Activated T-cell treated with anti-CD3 and anti-CD28 coated beads, Interleukin-2, amount 50 U/mL, for 72 hours (primary cell): ENCODE data around the gene PTPN11. TPM values are rescaled to one million over a fixed set of nuclear protein-coding genes. Genes with fewer than 3 reads are reported as not detected.
"Not testable (repeated sequence)": the region's sequence is repeated elsewhere in the genome, so short reads cannot be mapped to it uniquely, and the experiment has no call there.

Source experiments
- ATAC-seq, 2 donors: fragments of 150-1000 bp; cut with Tn5 transposase; replicated peaks in 1 of 2; 2 replicates each; pipeline ENCODE4 v1.10.0; 2021; ENCODE audit warnings: moderate library complexity in 2 of 2, mild to moderate bottlenecking in 1 of 2
- DNase-seq, 2 donors: peaks; one replicate each; pipeline ENCODE4 v3.0.0; 2021 to 2022; ENCODE audit warnings: mixed read lengths in 1 of 2
- H3K27ac Mint-ChIP-seq: one replicate; pipeline ENCODE4 v1.8.0; 2022; ENCODE audit warnings: mild to moderate bottlenecking, moderate library complexity, mixed read lengths
- H3K27me3 Mint-ChIP-seq: one replicate; pipeline ENCODE4 v1.8.0; 2022; ENCODE audit warnings: low read depth, mixed read lengths
- H3K36me3 Mint-ChIP-seq, 2 donors: one replicate each; pipeline ENCODE4 v1.8.0; 2022; ENCODE audit warnings: mixed read lengths in 2 of 2, mild to moderate bottlenecking in 1 of 2; ENCODE audit not compliant: insufficient read depth in 2 of 2
- H3K4me1 Mint-ChIP-seq: one replicate; pipeline ENCODE4 v1.8.0; 2022; ENCODE audit warnings: low read depth, mixed read lengths
- H3K4me3 Mint-ChIP-seq, 2 donors: one replicate each; pipeline ENCODE4 v1.8.0; 2022; ENCODE audit warnings: mild to moderate bottlenecking in 2 of 2, mixed read lengths in 2 of 2, moderate library complexity in 2 of 2
- H3K9me3 Mint-ChIP-seq, 2 donors: one replicate each; pipeline ENCODE4 v1.8.0; 2022; ENCODE audit warnings: mixed read lengths in 2 of 2
- total RNA-seq, 2 donors: library from RNA; stranded (reverse); gene quantifications; one replicate each; pipeline ENCODE4 v1.2.3, GENCODE V29; 2022

The PTPN11 gene
- total RNA-seq, 2 donors from 2014 or later = 92.4 to 93.7 TPM

DNA sequence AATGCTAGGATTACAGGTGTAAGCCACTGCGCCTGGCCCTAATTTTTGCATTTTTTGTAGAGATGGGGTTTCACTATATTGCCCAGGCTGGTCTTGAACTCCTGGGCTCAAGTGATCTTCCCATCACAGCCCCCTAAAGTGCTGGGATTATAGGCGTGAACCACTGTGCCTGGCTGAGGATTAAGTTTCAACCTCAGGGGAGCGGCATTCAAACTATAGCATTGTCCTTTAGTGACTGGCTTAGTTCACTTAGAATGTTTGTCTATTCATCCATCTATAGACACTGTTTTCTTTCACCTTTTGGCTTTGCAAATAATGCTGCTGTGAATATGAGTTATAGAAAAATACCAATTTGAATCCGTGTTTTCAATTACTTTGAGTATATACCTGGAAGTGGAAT lies 25.2 kb downstream of the PTPN11 start:
- no peak overlapping the region for H3K27ac Mint-ChIP-seq
- DNase-seq = no peak
- ATAC-seq = no peak
- H3K4me1 Mint-ChIP-seq = peaks cover 6% of the 10 kb centered on the region
- no peak overlapping the region for H3K4me3 Mint-ChIP-seq
- no peaks in the 10 kb centered on the region for H3K27me3 Mint-ChIP-seq
- H3K9me3 Mint-ChIP-seq = no peaks in the 10 kb centered on the region
- peaks cover 0 to 14% of the 10 kb centered on the region in 2 donors for H3K36me3 Mint-ChIP-seq

DNA sequence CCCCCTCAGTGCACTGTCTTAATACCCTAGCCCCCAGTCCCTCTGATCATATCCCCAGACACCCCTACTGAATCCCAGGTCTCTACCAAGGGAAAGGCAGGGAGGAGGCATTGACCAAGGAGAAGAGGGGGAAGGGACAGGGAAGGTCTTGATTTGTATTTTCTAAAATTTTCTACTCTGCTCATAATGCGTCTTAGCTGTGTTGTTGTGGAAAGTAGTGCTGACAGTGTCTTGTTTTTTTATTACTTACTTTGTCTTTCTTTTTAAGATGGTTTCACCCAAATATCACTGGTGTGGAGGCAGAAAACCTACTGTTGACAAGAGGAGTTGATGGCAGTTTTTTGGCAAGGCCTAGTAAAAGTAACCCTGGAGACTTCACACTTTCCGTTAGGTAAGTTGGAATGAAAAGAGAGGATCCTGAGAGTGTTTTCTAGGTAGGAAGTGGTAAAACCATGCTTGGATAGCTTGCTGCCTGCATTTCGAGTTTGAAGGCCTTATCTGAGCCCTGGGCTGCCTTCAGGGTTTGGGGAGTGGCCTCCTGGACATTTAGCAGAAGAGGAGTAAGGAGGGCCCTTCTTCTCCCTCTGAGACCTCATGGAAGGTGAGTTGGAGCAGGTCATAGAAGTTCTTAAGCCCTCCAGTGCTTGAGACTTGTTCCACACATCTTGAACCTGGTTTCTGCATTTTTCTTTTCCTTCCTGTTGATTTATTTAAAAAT lies 27.4 kb downstream of the PTPN11 start:
- ATAC-seq (no peak), DNase-seq (no peak)
- Mint-ChIP-seq H3K4me1 (peaks cover 6% of the 10 kb centered on the region), H3K27me3 (no peaks in the 10 kb centered on the region), H3K4me3 (no peak overlapping the region), H3K9me3 (no peaks in the 10 kb centered on the region), H3K36me3 (peaks cover 1 to 20% of the 10 kb centered on the region in 2 donors), H3K27ac (peak overlapping the region; percentile 40)

DNA sequence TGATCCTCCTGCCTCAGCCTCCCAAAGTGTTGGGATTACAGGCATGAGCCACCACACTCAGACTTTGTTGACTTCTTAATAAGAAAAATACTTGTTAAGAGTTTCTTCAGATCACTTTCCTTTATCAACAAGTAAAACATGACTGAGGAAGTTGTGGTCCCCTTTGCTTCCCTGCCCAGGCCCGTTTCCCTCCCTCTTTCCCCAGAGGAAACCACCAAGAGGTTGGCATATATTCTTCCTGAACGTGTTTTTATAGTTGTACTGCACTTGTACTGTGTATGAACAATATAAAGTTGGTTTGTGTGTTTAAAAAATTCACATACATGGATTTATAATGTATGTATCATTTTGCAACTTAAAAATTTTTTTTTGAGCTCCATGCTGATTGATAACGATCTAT lies 28.4 kb downstream of the PTPN11 start:
- ATAC-seq (no peak), DNase-seq (no peak)
- no peaks in the 10 kb centered on the region for H3K27me3 Mint-ChIP-seq
- peak overlapping the region; percentile 82 for H3K27ac Mint-ChIP-seq
- no peaks in the 10 kb centered on the region for H3K9me3 Mint-ChIP-seq
- H3K4me3 Mint-ChIP-seq = no peak overlapping the region
- H3K4me1 Mint-ChIP-seq = peaks cover 6% of the 10 kb centered on the region
- H3K36me3 Mint-ChIP-seq = peaks cover 1 to 22% of the 10 kb centered on the region in 2 donors

DNA sequence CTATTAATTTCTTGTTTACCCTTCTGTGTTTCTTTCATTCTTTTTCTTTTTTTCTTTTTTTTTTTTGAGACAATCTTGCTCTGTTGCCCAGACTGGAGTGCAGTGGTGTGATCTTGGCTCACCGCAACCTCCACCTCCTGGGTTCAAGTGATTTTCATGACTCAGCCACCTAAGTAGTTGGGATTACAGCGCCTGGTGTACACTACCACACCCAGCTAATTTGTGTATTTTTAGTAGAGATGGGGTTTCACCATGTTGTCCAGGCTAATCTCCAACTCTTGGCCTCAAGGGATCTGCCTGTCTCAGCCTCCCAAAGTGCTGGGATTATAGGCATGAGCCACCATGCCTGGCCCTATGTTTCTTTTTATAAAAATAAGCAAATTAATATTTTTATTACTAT lies 29.4 kb downstream of the PTPN11 start:
- not testable (repeated sequence) for H3K4me1 Mint-ChIP-seq, ATAC-seq, H3K27me3 Mint-ChIP-seq, H3K27ac Mint-ChIP-seq, DNase-seq, H3K4me3 Mint-ChIP-seq, H3K9me3 Mint-ChIP-seq
- peaks cover 1 to 25% of the 10 kb centered on the region in 2 donors for H3K36me3 Mint-ChIP-seq

DNA sequence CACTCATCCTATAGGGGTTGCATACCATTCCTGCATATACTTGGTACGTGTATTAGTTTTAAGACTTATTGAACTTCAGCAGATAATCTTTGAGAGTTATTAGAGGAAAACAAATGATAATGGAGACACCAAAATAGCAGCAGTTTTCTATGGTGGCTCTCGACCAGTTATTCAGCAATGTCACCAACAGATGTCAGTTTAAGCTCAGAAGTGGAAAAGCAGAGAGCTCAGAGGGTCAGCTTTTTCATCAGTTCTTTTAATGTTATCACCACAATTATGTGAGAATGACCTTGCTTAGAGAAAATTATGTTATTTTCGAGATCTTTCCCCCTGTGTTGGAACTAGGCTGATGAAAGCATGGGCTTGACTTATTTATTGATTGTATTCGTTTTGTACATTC lies 32.0 kb downstream of the PTPN11 start:
- H3K9me3 Mint-ChIP-seq = no peaks in the 10 kb centered on the region

DNA sequence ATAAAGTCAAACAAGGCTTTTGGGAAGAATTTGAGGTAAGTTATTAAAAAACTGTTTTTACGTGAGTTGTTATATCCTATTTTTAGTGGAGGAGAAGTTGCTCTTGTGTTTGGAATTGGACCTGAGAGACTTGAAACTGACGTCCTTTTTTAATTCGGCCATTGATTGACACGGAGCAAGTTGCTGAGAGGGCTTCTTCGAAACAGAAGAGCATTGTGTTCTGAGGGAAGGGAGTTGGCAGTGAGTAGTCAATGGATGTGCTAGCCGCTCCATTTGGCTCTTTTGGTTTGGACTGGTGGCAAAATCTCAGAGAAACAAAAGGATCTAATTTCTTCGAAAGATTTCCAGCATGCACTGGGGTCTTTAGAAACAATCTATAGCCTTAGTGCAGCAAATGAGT lies 37.3 kb downstream of the PTPN11 start:
- no peak for DNase-seq
- no peaks in the 10 kb centered on the region for H3K4me1 Mint-ChIP-seq
- no peaks in the 10 kb centered on the region for H3K27me3 Mint-ChIP-seq
- no peak overlapping the region for H3K27ac Mint-ChIP-seq
- H3K36me3 Mint-ChIP-seq = peaks cover 14 to 33% of the 10 kb centered on the region in 2 donors
- H3K4me3 Mint-ChIP-seq = no peak overlapping the region
- no peaks in the 10 kb centered on the region for H3K9me3 Mint-ChIP-seq
- no peak for ATAC-seq

More for the DNA sequence above, 32.0 kb downstream of the PTPN11 start:
- Mint-ChIP-seq H3K4me3 (no peak overlapping the region), H3K27ac (no peak overlapping the region), H3K36me3 (peaks cover 5 to 35% of the 10 kb centered on the region in 2 donors), H3K27me3 (no peaks in the 10 kb centered on the region), H3K4me1 (peaks cover 6% of the 10 kb centered on the region)
- ATAC-seq (no peak), DNase-seq (no peak)

DNA sequence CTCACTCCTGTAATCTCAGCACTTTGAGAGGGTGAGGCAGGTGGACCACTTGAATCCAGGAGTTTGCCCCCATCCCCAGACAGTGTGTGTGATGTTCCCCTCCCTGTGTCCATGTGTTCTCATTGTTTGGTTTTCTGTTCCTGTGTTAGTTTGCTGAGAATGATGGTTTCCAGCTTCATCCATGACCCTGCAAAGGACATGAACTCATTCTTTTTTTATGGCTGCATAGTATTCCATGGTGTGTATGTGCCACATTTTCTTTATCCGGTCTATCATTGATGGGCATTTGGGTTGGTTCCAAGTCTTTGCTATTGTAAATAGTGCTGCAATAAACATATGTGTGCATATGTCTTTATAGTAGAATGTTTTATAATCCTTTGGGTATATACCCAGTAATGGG lies 38.4 kb downstream of the PTPN11 start:
- ATAC-seq, H3K27me3 Mint-ChIP-seq, H3K9me3 Mint-ChIP-seq, DNase-seq, H3K4me3 Mint-ChIP-seq, H3K4me1 Mint-ChIP-seq, H3K27ac Mint-ChIP-seq: not testable (repeated sequence)
- peaks cover 14 to 30% of the 10 kb centered on the region in 2 donors for H3K36me3 Mint-ChIP-seq

DNA sequence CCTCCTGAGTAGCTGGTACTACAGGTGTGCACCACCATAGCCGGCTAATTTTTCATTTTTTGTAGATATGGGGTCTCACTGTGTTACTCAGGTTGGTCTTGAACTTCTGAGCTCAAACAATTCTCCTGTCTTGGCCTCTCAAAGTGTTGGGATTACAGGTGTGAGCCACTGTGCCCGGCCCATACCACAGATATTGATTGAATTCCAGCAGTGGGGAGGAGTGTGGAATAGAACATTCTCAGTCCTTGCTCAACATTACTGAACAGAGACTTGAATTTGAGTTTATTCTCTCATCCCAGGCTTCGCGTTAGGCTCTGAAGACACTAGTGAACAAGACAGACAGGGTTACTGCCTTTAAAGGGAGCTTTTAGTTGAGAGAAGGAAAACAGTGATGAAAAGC lies 39.6 kb downstream of the PTPN11 start:
- Mint-ChIP-seq H3K4me3 (no peak overlapping the region), H3K36me3 (peaks cover 14 to 27% of the 10 kb centered on the region in 2 donors), H3K9me3 (no peaks in the 10 kb centered on the region), H3K27me3 (no peaks in the 10 kb centered on the region), H3K4me1 (no peaks in the 10 kb centered on the region), H3K27ac (no peak overlapping the region)
- no peak for ATAC-seq
- DNase-seq = no peak

DNA sequence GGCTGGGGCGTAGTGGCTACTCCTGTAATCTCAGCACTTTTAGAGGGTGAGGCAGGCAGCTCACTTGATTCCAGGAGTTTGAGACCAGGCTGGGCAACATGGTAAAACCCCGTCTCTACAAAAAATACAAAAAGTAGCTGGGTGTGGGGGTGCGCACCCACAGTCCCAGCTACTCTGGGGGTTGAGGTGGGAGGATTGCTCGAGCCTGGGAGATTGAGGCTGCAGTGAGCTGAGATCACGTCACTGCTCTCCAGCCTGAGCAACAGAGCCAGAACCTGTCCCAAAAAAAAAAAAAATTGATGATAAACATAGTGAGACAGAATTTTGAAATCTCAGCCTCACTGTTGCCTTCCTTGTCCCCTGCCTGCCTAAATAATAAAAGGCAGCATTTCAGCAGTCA lies 40.0 kb downstream of the PTPN11 start:
- Mint-ChIP-seq H3K4me3 (no peak overlapping the region), H3K27me3 (no peaks in the 10 kb centered on the region), H3K9me3 (no peaks in the 10 kb centered on the region), H3K36me3 (peaks cover 14 to 24% of the 10 kb centered on the region in 2 donors), H3K4me1 (no peaks in the 10 kb centered on the region), H3K27ac (no peak overlapping the region)
- ATAC-seq (no peak), DNase-seq (no peak)

DNA sequence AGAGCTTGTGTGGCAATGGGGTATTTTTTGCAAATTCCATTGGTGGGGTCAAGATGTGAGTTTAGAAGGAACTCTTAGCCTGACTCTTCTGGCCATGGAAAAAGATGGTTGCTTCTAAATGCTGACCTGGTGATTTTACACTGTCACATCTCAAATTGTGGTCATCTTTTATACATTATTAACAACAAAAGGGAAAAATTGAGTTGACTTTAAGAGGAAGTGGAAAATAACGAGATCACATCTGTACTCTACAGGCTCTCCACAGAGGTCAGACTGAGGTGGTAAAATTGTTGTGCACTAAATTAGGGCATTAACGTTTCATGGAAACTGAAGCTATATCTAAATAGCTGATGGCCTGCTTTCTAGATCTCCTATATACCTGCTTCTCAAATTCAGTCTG lies 44.7 kb downstream of the PTPN11 start:
- ATAC-seq = no peak
- Mint-ChIP-seq H3K4me1 (no peaks in the 10 kb centered on the region), H3K27ac (no peak overlapping the region), H3K27me3 (no peaks in the 10 kb centered on the region), H3K4me3 (no peak overlapping the region), H3K9me3 (no peaks in the 10 kb centered on the region), H3K36me3 (peaks cover 4 to 5% of the 10 kb centered on the region in 2 donors)
- DNase-seq = no peak

DNA sequence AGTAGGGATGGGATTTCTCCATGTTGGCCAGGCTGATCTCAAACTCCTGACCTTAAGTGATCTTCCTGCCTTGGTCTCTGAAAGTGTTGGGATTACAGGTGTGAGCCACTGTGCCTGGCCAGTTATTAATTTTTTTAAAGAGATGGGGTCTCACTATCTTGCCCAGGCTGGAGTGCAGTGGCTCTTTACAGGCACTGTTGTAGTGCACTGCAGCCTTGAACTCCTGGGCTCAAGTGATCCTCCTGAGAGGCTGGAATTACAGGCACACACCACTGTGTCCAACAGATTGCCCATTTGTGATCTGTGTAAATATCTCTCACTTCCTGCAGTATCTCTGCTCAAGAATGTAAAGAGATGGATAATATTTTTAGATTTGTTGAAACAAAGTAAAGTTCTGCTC lies 45.9 kb downstream of the PTPN11 start:
- peaks cover 4% of the 10 kb centered on the region in 2 donors for H3K36me3 Mint-ChIP-seq

DNA sequence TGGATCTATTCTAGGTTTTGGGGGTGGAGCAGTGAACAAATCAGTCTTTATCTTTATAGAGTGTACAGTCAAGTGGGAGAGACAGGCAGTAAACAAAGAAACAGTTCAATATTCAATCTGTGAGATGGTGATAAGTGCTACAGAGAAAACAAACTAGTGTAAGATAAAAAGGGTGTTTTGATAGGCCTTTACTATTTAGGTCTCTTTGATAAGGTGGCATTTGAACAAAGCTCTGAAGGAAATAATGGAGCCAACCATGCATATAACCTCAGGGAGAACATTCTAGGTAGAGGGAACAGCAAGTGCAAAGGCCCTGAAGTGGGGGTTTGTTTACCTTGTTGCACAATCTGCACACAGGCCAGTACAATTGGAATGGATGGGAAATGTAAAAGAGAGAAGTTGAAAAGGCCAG lies 47.3 kb downstream of the PTPN11 start:
- no peak overlapping the region for H3K27ac Mint-ChIP-seq

More for the DNA sequence above, 45.9 kb downstream of the PTPN11 start:
- no peaks in the 10 kb centered on the region for H3K9me3 Mint-ChIP-seq
- H3K27me3 Mint-ChIP-seq = no peaks in the 10 kb centered on the region
- no peak for DNase-seq
- H3K27ac Mint-ChIP-seq = no peak overlapping the region
- no peaks in the 10 kb centered on the region for H3K4me1 Mint-ChIP-seq
- ATAC-seq = no peak
- H3K4me3 Mint-ChIP-seq = no peak overlapping the region

DNA sequence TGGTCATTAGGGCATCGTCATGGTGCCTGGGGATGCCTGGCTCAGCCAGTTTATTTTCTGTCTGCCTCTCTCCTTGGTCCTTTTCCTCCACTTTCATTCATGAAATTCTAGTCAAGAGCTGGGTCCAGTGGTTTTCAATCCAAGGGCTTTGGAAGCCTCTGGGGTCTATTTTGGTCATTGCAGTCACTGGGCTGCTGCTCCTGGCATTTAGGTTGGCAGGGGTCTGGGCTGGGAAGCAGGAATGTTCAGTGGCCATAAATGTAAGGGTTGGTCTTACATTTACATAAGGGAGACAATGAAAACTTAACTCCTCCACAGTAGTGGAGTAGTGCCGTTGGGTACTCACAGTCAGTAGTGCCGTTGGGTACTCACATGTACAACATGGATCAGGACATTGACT lies 48.1 kb downstream of the PTPN11 start:
- H3K9me3 Mint-ChIP-seq = no peaks in the 10 kb centered on the region

More for the DNA sequence above, 47.3 kb downstream of the PTPN11 start:
- Mint-ChIP-seq H3K4me1 (no peaks in the 10 kb centered on the region), H3K9me3 (no peaks in the 10 kb centered on the region), H3K36me3 (peaks cover 2 to 4% of the 10 kb centered on the region in 2 donors), H3K4me3 (no peak overlapping the region), H3K27me3 (no peaks in the 10 kb centered on the region)
- ATAC-seq (no peak), DNase-seq (no peak)

DNA sequence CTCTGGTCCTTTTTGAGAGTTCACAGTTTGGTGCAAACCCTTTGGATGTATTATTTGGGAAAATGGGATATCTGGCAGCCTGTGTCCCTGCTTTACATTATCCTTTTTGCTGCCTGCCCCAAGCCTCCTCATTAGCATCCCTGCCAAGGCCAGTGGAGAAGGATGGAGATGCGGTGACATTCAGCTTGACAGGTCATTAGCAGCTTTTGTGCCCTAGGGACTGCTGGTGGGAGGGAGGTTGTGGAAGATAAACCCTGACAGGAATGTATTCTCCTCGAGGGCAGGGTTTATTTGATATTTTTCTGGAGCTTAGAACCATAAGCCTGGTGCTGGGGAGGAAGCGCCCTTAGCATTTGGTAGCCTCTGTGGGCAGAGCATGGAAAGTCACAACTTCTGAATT lies 49.3 kb downstream of the PTPN11 start:
- ATAC-seq (no peak), DNase-seq (no peak)
- Mint-ChIP-seq H3K27me3 (no peaks in the 10 kb centered on the region), H3K27ac (no peak overlapping the region), H3K4me1 (no peaks in the 10 kb centered on the region), H3K9me3 (no peaks in the 10 kb centered on the region), H3K4me3 (no peak overlapping the region), H3K36me3 (peaks cover 4 to 8% of the 10 kb centered on the region in 2 donors)

More for the DNA sequence above, 48.1 kb downstream of the PTPN11 start:
- Mint-ChIP-seq H3K27ac (no peak overlapping the region), H3K27me3 (no peaks in the 10 kb centered on the region), H3K36me3 (peaks cover 2 to 4% of the 10 kb centered on the region in 2 donors), H3K4me1 (no peaks in the 10 kb centered on the region), H3K4me3 (no peak overlapping the region)
- DNase-seq (no peak), ATAC-seq (no peak)
